H9 (cell line): ENCODE data around the gene STK32B. TPM values are rescaled to one million over a fixed set of nuclear protein-coding genes. Genes with fewer than 3 reads are reported as not detected.

Experiments
- DNase-seq: peaks from one replicate; pipeline ENCODE4 v3.0.0-alpha.2; 2017
- H2AFZ ChIP-seq: one replicate; pipeline ENCODE4 v1.6.1; 2013; ENCODE audit warnings: mild to moderate bottlenecking, low read length, control low read depth, moderate library complexity
- H2AK5ac ChIP-seq: 2 replicates; pipeline ENCODE4 v1.6.1; 2013; ENCODE audit warnings: low read length, control low read depth, mixed read lengths; ENCODE audit not compliant: insufficient read length
- H2BK120ac ChIP-seq: one replicate; pipeline ENCODE4 v1.6.1; 2013; ENCODE audit warnings: low read depth, mild to moderate bottlenecking, low read length, control low read depth, inconsistent platforms; ENCODE audit not compliant: poor library complexity, severe bottlenecking
- H2BK12ac ChIP-seq: 2 replicates; pipeline ENCODE4 v1.6.1; 2013; ENCODE audit warnings: low read length, control low read depth, mixed read lengths, low read depth; ENCODE audit not compliant: insufficient read length
- H2BK15ac ChIP-seq: 2 replicates; pipeline ENCODE4 v1.6.1; 2013; ENCODE audit warnings: low read depth, low read length, control low read depth
- H2BK20ac ChIP-seq: one replicate; pipeline ENCODE4 v1.6.1; 2013; ENCODE audit warnings: low read depth, mild to moderate bottlenecking, low read length, control low read depth, inconsistent platforms; ENCODE audit not compliant: poor library complexity, severe bottlenecking
- H2BK5ac ChIP-seq: 2 replicates; pipeline ENCODE4 v1.6.1; 2013; ENCODE audit warnings: low read length, control low read depth, mixed read lengths; ENCODE audit not compliant: insufficient read length
- H3K14ac ChIP-seq: 2 replicates; pipeline ENCODE4 v1.6.1; 2013; ENCODE audit warnings: low read length, control low read depth; ENCODE audit not compliant: insufficient read depth
- H3K18ac ChIP-seq: 2 replicates; pipeline ENCODE4 v1.6.1; 2013; ENCODE audit warnings: low read depth, mild to moderate bottlenecking, mixed read lengths, low read length, control low read depth; ENCODE audit not compliant: insufficient read length
- H3K23ac ChIP-seq: 2 replicates; pipeline ENCODE4 v1.6.1; 2013; ENCODE audit warnings: low read length, control low read depth, mixed read lengths, low read depth; ENCODE audit not compliant: insufficient read length
- H3K23me2 ChIP-seq: 2 replicates; pipeline ENCODE4 v1.6.1; 2013; ENCODE audit warnings: low read depth, mild to moderate bottlenecking, mixed read lengths, low read length, control low read depth; ENCODE audit not compliant: insufficient read length, poor library complexity, severe bottlenecking
- H3K27ac ChIP-seq: 2 replicates; pipeline ENCODE4 v1.5.1; 2013; ENCODE audit warnings: low read length, control low read depth, mixed read lengths, low read depth; ENCODE audit not compliant: insufficient read length
- H3K27me3 ChIP-seq: 2 replicates; pipeline ENCODE4 v1.6.1; 2013; ENCODE audit warnings: low read length, control low read depth, inconsistent platforms; ENCODE audit not compliant: insufficient read depth
- H3K4ac ChIP-seq: 2 replicates; pipeline ENCODE4 v1.6.1; 2013; ENCODE audit warnings: low read depth, mild to moderate bottlenecking, control low read depth, inconsistent platforms, low read length, moderate library complexity
- H3K4me1 ChIP-seq: 2 replicates; pipeline ENCODE4 v1.6.1; 2013; ENCODE audit warnings: low read length, control low read depth, inconsistent platforms; ENCODE audit not compliant: insufficient read depth
- H3K4me2 ChIP-seq: 2 replicates; pipeline ENCODE4 v1.6.1; 2013; ENCODE audit warnings: low read length, control low read depth, mixed read lengths; ENCODE audit not compliant: insufficient read length, insufficient read depth
- H3K56ac ChIP-seq: 2 replicates; pipeline ENCODE4 v1.6.1; 2013; ENCODE audit warnings: low read depth, mild to moderate bottlenecking, mixed read lengths, low read length, control low read depth; ENCODE audit not compliant: insufficient read length
- H3K79me1 ChIP-seq: 2 replicates; pipeline ENCODE4 v1.6.1; 2013; ENCODE audit warnings: low read depth, mild to moderate bottlenecking, moderate library complexity, low read length, control low read depth, inconsistent platforms; ENCODE audit not compliant: insufficient read depth, poor library complexity, severe bottlenecking
- H3K79me2 ChIP-seq: 2 replicates; pipeline ENCODE4 v1.6.1; 2013; ENCODE audit warnings: low read length, control low read depth, inconsistent platforms; ENCODE audit not compliant: insufficient read depth
- H3K9ac ChIP-seq: 2 replicates; pipeline ENCODE4 v1.6.1; 2013; ENCODE audit warnings: low read length, control low read depth, mixed read lengths; ENCODE audit not compliant: insufficient read length; ENCODE audit errors: extremely low read depth
- H3K9me3 ChIP-seq: one replicate; pipeline ENCODE4 v1.6.1; 2013; ENCODE audit warnings: low read depth, low read length, inconsistent platforms; ENCODE audit not compliant: control insufficient read depth
- H3T11ph ChIP-seq: one replicate; pipeline ENCODE4 v1.6.1; 2013; ENCODE audit warnings: mild to moderate bottlenecking, low read length, control low read depth, inconsistent platforms
- H4K20me1 ChIP-seq: one replicate; pipeline ENCODE4 v1.6.1; 2013; ENCODE audit not compliant: control insufficient read depth, insufficient read length, insufficient read depth
- H4K5ac ChIP-seq: 2 replicates; pipeline ENCODE4 v1.6.1; 2013; ENCODE audit warnings: low read depth, mild to moderate bottlenecking, mixed read lengths, low read length, control low read depth; ENCODE audit not compliant: insufficient read length
- H4K8ac ChIP-seq: replicated peaks from 2 replicates; pipeline ENCODE4 v1.6.1; 2013; ENCODE audit warnings: low read length, control low read depth, mixed read lengths, low read depth; ENCODE audit not compliant: insufficient read length
- H4K91ac ChIP-seq: 2 replicates; pipeline ENCODE4 v1.6.1; 2013; ENCODE audit warnings: low read depth, mild to moderate bottlenecking, moderate library complexity, mixed read lengths, low read length, control low read depth; ENCODE audit not compliant: insufficient read length
- H3K27ac Mint-ChIP-seq, 3 experiments: 2 replicates in 2 of 3; 3 replicates in 1 of 3; pipeline ENCODE4 v1.8.0; 2020 to 2021; ENCODE audit warnings: mixed read lengths in 3 of 3, mild to moderate bottlenecking in 1 of 3, moderate library complexity in 1 of 3
- H3K27me3 Mint-ChIP-seq: 2 replicates; pipeline ENCODE4 v1.8.0; 2021; ENCODE audit warnings: low read depth, mild to moderate bottlenecking, moderate library complexity, mixed read lengths
- H3K36me3 Mint-ChIP-seq, 3 experiments: 2 replicates in 2 of 3; 3 replicates in 1 of 3; pipeline ENCODE4 v1.8.0; 2020 to 2021; ENCODE audit warnings: low read depth in 3 of 3, mixed read lengths in 3 of 3; ENCODE audit not compliant: insufficient read depth in 1 of 3
- H3K4me1 Mint-ChIP-seq, 2 experiments: 2 replicates each; pipeline ENCODE4 v1.8.0; 2020; ENCODE audit warnings: mixed read lengths in 2 of 2
- H3K4me3 Mint-ChIP-seq, 2 experiments: 2 replicates in 1 of 2; 3 replicates in 1 of 2; pipeline ENCODE4 v1.8.0; 2020 to 2021; ENCODE audit warnings: mild to moderate bottlenecking in 2 of 2, mixed read lengths in 2 of 2, moderate library complexity in 1 of 2
- H3K9me3 Mint-ChIP-seq, 2 experiments: 2 replicates in 1 of 2; 3 replicates in 1 of 2; pipeline ENCODE4 v1.8.0; 2020; ENCODE audit warnings: mild to moderate bottlenecking in 2 of 2, mixed read lengths in 2 of 2, moderate library complexity in 1 of 2
- CTCF ChIP-seq: fragments of 200-600 bp; sonication (generic); conservative IDR thresholded peaks from 3 replicates; pipeline ENCODE4 v1.8.0; 2021; ENCODE audit warnings: antibody characterized with exemption, mild to moderate bottlenecking
- WGBS: extraction: QIAGEN DNeasy Blood & Tissue Kit; methylation state at CpG from one replicate; pipeline ENCODE4 v1.1.7; 2013; ENCODE audit warnings: missing lambda C conversion rate, low lambda C conversion rate, mixed read lengths; ENCODE audit not compliant: insufficient read length; ENCODE audit errors: extremely low coverage; 5-methylcytosine and 5-hydroxymethylcytosine counted together
- total RNA-seq: library from RNA; stranded (reverse); gene quantifications from 2 replicates; pipeline ENCODE4 v1.2.1, GENCODE V29; 2021

STK32B gene
- total RNA-seq, 1 experiment from 2014 or later: 1.0 TPM

- no peak overlapping the region for H4K8ac ChIP-seq
- H3K9me3 Mint-ChIP-seq: peaks cover 4 to 5% of the 10 kb centered on the region in 2 experiments; a peak in 2 of 5 replicates
These were observed 83.3 kb downstream of the STK32B start for GRCh38 chr4:5134620-5135019.

More at GRCh38 chr4:5134620-5135019, 83.3 kb downstream of the STK32B start:
- no peak for TF ChIP-seq CTCF
- Histone ChIP-seq H3K27ac (no peak overlapping the region), H2AFZ (no peak overlapping the region), H3K9me3 (no peaks in the 10 kb centered on the region), H3K79me2 (no peaks in the 10 kb centered on the region), H4K5ac (no peak overlapping the region), H3K4me1 (peaks cover 16% of the 10 kb centered on the region), H3K4ac (no peak overlapping the region), H3T11ph (no peak overlapping the region), H3K4me2 (no peak overlapping the region), H3K9ac (no peak overlapping the region), H2BK20ac (no peak overlapping the region), H4K20me1 (no peaks in the 10 kb centered on the region), H3K79me1 (no peaks in the 10 kb centered on the region), H3K23ac (no peak overlapping the region), H2AK5ac (no peak overlapping the region), H2BK5ac (no peak overlapping the region), H2BK15ac (no peak overlapping the region), H3K56ac (no peak overlapping the region), H2BK120ac (no peak overlapping the region), H2BK12ac (no peak overlapping the region), H4K91ac (no peak overlapping the region), H3K14ac (no peak overlapping the region), H3K18ac (no peak overlapping the region), H3K27me3 (no peaks in the 10 kb centered on the region), H3K23me2 (no peaks in the 10 kb centered on the region)
- Mint-ChIP-seq H3K27me3 (peaks cover 25% of the 10 kb centered on the region), H3K27ac (no peak overlapping the region), H3K36me3 (peaks cover 0 to 9% (median 2%) of the 10 kb centered on the region in 3 experiments; a peak in 5 of 7 replicates), H3K4me3 (no peak overlapping the region), H3K4me1 (peaks cover 34 to 35% of the 10 kb centered on the region in 2 experiments)
- no CpG with 5 or more reads among the region's 4 CpGs for WGBS
- no peak for DNase-seq
